HepG2 (cell line): ENCODE data around the gene ORMDL3. TPM values are rescaled to one million over a fixed set of nuclear protein-coding genes. Genes with fewer than 3 reads are reported as not detected.

Experiments
- ARID2 ChIP-seq: sonication (generic); formaldehyde crosslinking; IDR thresholded peaks from 2 replicates; pipeline ENCODE4 v1.8.1; 2022; ENCODE audit warnings: mild to moderate bottlenecking, missing genetic modification reagents, borderline replicate concordance
- GLMP ChIP-seq: sonication (generic); formaldehyde crosslinking; IDR thresholded peaks from 2 replicates; pipeline ENCODE4 v1.9.0; 2021; ENCODE audit warnings: missing genetic modification reagents, mild to moderate bottlenecking, borderline replicate concordance
- HMGXB4 ChIP-seq, 2 experiments: sonication (generic) in 1 of 2; formaldehyde crosslinking in 1 of 2; IDR thresholded peaks; 2 replicates each; pipeline versions ENCODE4 v1.4.0 to v1.6.1; 2018 to 2020; ENCODE audit warnings: missing genetic modification reagents in 2 of 2, borderline replicate concordance in 1 of 2, low read depth in 1 of 2, mild to moderate bottlenecking in 1 of 2, missing biosample characterization in 1 of 2
- IKZF1 ChIP-seq: fragments of 450-650 bp; IDR thresholded peaks from 2 replicates; pipeline ENCODE4 v1.7.1; 2016
- MAZ ChIP-seq, 2 experiments: sonication (generic) in 1 of 2; formaldehyde crosslinking in 1 of 2; IDR thresholded peaks; 2 replicates each; pipeline versions ENCODE4 v1.5.0 to v1.6.1; 2012 to 2020; ENCODE audit warnings: low read depth in 2 of 2, mild to moderate bottlenecking in 2 of 2, borderline replicate concordance in 1 of 2, improper control_type of control experiment in 1 of 2, low read length in 1 of 2, missing genetic modification reagents in 1 of 2, moderate library complexity in 1 of 2
- PAXIP1 ChIP-seq: sonication (generic); formaldehyde crosslinking; conservative IDR thresholded peaks from 2 replicates; pipeline ENCODE4 v1.4.0; 2020; ENCODE audit warnings: mild to moderate bottlenecking, missing genetic modification reagents, moderate library complexity
- SKI ChIP-seq: fragments of 450-650 bp; IDR thresholded peaks from one replicate; pipeline ENCODE4 v1.6.1; 2018; ENCODE audit warnings: mild to moderate bottlenecking; ENCODE audit not compliant: partially characterized antibody
- TCF7L2 ChIP-seq: IDR thresholded peaks from 2 replicates; pipeline ENCODE4 v1.6.1; 2011; ENCODE audit warnings: mild to moderate bottlenecking, low read depth, low read length, moderate library complexity
- ZNF362 ChIP-seq: sonication (generic); formaldehyde crosslinking; IDR thresholded peaks from 2 replicates; pipeline ENCODE4 v1.4.0; 2020; ENCODE audit warnings: missing genetic modification reagents, mild to moderate bottlenecking, borderline replicate concordance
- ZNF430 ChIP-seq: sonication (generic); formaldehyde crosslinking; IDR thresholded peaks from 2 replicates; pipeline ENCODE4 v1.9.0; 2021; ENCODE audit warnings: mild to moderate bottlenecking, missing genetic modification reagents
- ZNF468 ChIP-seq: sonication (generic); formaldehyde crosslinking; IDR thresholded peaks from 2 replicates; pipeline ENCODE4 v1.8.0; 2022; ENCODE audit warnings: mild to moderate bottlenecking, moderate library complexity, missing genetic modification reagents
- ZNF484 ChIP-seq: sonication (generic); formaldehyde crosslinking; IDR thresholded peaks from 2 replicates; pipeline ENCODE4 v1.5.1; 2020; ENCODE audit warnings: mild to moderate bottlenecking, low read depth, missing genetic modification reagents, borderline replicate concordance
- ZNF503 ChIP-seq: sonication (generic); formaldehyde crosslinking; IDR thresholded peaks from 2 replicates; pipeline ENCODE4 v1.4.0; 2020; ENCODE audit warnings: missing genetic modification reagents
- ZNF564 ChIP-seq: sonication (generic); formaldehyde crosslinking; IDR thresholded peaks from 2 replicates; pipeline ENCODE4 v1.8.1; 2023; ENCODE audit warnings: mild to moderate bottlenecking, missing genetic modification reagents
- ZSCAN31 ChIP-seq: sonication (generic); formaldehyde crosslinking; IDR thresholded peaks from 2 replicates; pipeline ENCODE4 v1.5.0; 2020; ENCODE audit warnings: low read depth, mild to moderate bottlenecking, missing genetic modification reagents
- polyA plus RNA-seq, 8 experiments: library from polyadenylated mRNA; depleted of rRNA in 3 of 8; stranded (reverse) in 7 of 8; unstranded in 1 of 8; fragments of >200 nt; fragmentation: Illumina TruSeq in 4 of 8; extraction: Trizol in 4 of 8; gene quantifications; 2 replicates each; pipeline versions ENCODE4 v1.2.1 to v1.2.3, GENCODE V29; 2011 to 2016; ENCODE audit warnings: low read depth in 4 of 8, missing spikeins in 1 of 8, mixed read lengths in 1 of 8; ENCODE audit not compliant: insufficient read depth in 1 of 8
- total RNA-seq, 5 experiments: library from RNA; depleted of rRNA; stranded (reverse); fragments of >200 nt; fragmentation: Illumina TruSeq; extraction: Trizol; gene quantifications; 2 replicates each; pipeline ENCODE4 v1.2.3, GENCODE V29; 2016; ENCODE audit warnings: low read depth in 1 of 5

Gene ORMDL3
- total and polyA plus RNA-seq, 2 of the 13 experiments (the other 11 are each of a cell fraction or from before 2014, with no cell fraction given) = 181 to 384 TPM

GRCh38 chr17:39927101-39927928 is at the start of gene ORMDL3, which contains the start of gene LRRC3C (continued):
- peak; percentile 59; the same call in 1 of the 2 replicates for TF ChIP-seq PAXIP1
- TF ChIP-seq ZSCAN31 = no peak; the same call in 1 of the 2 replicates
- TF ChIP-seq TCF7L2 = no peak
- no peak for TF ChIP-seq IKZF1
- TF ChIP-seq ZNF503 (CRISPR knock-in tag) = peak; percentile 39; the same call in 1 of the 2 replicates
- TF ChIP-seq GLMP = no peak
- TF ChIP-seq SKI = no peak
- TF ChIP-seq ZNF468 (CRISPR knock-in tag) = no peak
- TF ChIP-seq ZNF430 (CRISPR knock-in tag) = peak; percentile 84
- TF ChIP-seq MAZ (IDR thresholded peaks at IDR 0.05; ENCODE audit: borderline replicate concordance, low read depth, low read length) = peak; percentile 82
- TF ChIP-seq MAZ (CRISPR knock-in tag; IDR thresholded peaks at IDR 0.05; ENCODE audit: low read depth) = peak; percentile 87
- peak in 1 of 2 experiments; percentile 83; a peak in 2 of 4 replicates for TF ChIP-seq HMGXB4 (CRISPR knock-in tag; IDR thresholded peaks at IDR 0.05; ENCODE audit: borderline replicate concordance in 1 of 2, low read depth in 1 of 2)
- TF ChIP-seq ARID2 (CRISPR knock-in tag) = no peak
- TF ChIP-seq ZNF564 (CRISPR knock-in tag) = no peak; the same call in 1 of the 2 replicates
- TF ChIP-seq ZNF484 (CRISPR knock-in tag) = no peak
- TF ChIP-seq ZNF362 (CRISPR knock-in tag) = no peak
